GM18870 (cell line): ENCODE measurements around the gene SGCE.
A peak's percentile ranks its signal among the peaks of the same experiment; 100 is the strongest.

Experiments used
- ATAC-seq: cut with Tn5 transposase; IDR thresholded peaks from one replicate; pipeline ENCODE4 v1.9.1; 2021; ENCODE audit warnings: moderate library complexity; ENCODE audit not compliant: unreplicated experiment

The SGCE gene

DNA sequence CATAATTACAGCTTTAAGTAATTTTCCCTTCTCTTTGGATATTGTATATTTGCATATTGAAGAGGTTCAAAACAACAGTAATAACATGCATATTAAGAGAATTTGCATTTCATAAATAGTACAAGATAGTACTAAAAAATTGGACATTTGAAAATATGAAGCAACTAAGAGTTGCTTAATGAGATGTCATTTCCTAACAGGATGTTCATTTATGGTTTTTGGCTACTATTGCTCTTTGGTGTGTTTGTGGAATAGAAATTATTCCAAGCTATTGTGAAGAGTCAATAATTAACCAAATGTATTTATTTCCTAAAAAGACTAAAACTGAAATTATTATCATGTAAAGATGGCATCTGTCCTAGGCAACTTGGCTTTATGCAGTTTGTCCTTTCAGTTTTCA is 4.1 kb upstream of the SGCE start:
- ATAC-seq = no peak

DNA sequence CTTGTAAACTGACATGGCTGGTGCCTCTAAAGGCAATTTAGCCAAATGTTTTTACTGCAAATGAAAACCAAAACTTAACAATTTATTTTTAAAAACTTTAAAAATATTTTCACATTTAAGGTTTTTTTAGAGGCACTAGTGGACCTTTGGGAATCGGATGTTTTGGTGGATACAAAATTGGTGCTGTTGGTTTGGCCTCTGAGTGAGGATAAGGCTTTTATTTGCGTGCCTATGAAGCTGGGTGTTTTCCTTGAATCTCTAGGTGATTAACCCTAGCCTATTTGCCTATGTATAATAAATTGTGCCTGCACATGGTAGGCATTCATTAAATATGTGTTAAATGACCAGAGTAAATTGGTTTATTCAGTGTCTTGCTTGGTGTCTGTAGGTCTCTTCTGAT is 2.9 kb upstream of the SGCE start:
- ATAC-seq = peak; percentile 0

DNA sequence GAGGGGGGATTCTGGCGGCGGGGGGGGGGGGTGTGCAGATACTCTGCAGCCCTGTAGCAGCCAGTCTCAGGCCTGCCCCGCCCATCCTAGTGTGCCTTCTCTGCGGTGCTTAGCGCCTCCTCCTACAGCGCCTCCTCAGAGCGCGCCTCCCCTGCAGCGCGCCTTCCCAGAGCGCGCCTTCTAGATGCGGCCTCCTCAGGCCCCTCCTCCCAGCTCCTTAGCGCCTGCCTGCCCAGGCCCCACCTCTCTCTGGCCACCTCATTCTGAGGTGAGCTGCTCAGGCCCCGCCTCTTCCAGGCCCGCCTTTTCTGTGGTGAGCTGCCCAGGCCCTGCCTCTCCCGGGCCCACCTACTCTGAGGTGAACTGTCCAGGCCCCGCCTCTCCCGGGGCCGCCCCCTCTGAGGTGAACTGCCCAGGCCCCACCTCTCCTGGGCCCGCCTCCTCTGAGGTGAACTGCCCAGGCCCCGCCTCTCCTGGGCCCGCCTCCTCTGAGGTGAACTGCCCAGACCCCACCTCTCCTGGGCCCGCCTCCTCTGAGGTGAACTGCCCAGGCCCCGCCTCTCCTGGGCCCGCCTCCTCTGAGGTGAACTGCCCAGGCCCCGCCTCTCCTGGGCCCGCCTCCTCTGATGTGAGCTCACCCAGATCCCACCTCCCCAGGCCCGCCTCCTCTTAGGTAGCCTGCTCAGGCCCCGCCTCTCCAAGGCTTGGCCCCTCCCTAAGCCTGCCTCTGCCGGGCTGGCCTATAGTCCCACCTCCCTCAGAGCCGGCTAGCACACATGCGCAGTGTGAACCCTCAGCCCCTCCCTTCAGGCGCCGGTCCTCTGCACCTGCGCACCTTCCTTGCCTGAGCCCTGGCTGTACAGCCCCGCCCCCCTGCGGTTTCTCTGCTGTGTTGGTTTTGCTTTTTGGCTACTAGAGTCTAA is 2.1 kb upstream of the SGCE start:
- ATAC-seq = peak; percentile 78

DNA sequence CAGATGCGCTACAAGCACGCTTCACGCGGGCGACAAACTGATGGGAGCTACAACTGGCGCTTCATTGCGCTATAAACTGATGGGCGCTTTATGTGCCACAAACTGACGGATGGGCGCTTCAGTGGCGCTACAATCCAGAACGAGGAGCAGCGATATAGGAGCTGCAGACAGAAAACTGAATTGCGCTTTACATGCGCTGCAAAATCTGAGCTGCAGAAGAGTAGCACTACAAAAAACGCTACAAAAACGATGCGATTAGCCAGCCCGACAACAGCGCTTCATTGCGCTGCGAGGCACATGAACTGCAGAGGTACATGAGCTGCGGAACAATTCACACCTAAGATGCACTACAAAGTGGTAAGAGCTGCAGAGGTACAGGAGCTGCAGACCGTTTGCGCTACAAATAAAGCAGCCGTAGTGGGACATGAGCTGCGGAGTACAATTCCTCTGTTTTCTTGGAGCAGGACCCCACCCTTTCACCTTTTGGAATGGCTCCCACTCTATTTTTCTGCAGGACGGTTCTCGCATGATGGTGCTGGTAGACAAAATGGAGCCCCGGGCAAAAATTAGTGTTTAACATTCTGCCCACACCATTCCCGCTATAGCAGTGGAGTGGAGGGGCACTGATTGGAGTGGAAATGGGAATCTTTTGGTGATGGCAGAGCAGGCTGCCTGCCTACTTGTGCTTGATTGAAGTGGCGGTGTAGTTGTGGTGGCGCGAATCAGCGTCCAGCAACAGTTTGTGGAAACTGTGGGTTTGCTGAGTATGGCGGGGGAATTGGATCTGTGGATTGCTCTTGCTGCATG is 1.2 kb upstream of the SGCE start:
- ATAC-seq = no peak

DNA sequence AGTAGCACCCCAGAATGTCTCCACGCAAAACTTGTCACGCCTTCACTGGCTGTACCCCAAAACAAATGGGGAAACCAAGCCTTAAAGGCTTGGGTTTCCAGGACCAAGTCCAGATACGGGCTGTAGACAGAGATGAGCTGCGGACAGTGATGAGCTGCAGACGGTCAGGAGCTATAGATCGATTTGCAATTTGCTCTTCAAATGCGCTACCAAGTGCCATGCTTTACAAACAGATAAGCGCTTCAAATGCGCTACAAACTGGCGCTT is 658 bp upstream of the SGCE start:
- ATAC-seq = no peak

DNA sequence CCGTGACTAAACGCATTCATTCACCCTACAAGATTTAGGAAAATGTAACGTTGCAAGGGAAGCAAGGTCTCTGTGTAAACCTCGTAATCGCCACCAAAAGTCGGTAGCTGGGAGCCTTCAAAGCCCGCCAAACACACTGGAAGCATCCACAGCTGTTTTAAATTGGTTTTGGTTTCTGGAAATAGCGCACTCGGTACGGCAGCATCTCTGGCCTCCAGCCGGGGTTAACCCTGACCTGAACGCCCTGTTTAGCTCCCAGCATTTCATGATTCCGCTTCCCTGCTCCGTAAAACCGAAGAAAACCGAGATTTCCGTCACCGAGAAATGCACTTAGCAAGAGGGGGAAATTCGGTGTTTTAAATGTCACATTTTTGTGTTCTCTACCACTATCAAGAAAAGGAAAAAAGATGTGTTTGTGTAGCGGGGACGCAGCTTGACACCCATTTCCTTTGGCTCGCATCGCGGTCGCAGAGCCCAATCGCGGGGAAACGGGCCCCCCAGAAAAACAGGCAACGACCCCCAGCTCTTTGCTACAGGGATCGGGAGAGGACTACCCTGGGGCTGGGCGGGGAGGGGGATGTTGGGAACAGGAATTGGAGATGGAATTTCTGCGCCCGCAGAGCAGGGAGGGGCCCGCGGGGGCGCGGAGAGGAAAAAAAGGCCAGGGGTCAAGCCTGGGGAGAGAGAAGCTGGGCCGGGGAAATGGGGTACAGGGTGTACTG is 646 bp downstream of the SGCE start:
- no peak for ATAC-seq

DNA sequence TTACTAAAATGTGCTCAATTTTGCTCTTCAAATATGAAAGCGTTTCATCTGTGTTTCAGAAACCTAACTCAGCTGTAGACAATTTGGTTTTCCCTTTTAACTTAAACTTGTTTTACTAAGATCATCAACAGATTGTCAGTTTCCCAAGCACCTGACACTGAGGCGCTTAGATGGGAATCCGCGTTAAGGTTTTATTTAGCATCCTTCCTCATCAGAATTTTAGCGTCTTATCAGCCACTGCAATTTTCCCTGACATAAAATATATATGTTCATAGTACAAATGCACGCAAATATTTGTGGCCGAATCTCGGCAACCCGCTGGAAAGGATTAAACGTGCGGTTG is 1.2 kb downstream of the SGCE start:
- ATAC-seq = no peak

DNA sequence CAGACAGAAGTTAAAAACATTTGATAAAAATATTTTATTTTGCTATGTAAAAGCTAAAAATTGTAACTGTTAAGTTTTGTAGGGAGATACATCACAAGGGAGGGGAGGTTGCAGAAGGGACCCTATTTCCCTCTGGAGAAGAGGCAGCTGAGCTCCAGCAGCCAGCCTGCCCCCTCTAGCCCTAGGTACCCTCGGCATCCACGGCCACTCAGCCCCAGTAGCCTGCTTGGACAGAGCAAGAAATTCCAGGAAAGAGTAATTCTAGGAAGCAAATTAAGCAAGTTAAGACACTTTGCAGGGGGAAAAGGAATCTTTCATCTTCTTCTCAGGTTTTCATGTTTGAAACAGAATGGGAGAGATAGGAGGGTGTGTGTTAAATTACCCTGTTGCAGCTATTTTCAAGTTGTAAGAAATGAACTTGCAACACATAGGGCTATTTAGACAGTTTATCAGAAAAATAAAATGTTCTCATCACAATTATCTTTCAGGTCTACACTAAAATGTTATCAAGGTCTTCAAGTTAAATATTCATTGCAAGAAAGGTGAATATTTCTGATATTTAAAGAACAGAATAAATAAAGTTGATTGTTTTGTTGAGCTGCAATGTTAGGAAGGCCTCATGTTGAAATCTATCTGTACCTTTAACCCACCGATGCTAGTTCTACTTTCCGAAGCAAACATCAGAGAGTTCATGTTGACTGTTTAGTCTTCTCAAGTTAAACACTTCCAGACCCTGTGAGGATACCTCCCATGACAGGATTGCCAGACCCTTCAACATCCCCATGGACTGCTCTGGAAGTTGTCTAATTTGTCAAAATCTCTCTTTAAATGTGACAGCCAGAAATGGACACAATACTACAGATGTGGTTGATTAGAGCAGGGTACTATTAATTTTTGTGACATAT is 5.5 kb downstream of the SGCE start:
- no peak for ATAC-seq

DNA sequence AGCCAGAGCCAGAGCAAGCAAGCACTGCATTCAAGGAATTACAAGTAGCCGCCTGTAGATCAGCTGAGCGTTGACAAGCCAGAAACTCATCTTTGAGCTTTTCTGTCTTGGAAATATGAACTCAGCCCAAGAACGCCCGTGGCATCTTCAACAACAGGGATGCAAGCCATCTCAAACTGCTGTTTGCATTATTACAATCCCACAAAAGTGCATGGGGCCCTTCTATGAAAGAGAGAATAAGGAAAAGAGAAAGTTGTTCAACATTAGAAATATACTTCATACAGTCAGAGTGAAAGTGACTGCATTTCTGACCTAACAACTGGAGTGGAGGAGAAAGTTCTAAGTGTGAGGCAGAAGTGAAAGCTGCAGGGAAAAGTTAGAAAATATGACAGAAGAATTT is 6.5 kb downstream of the SGCE start:
- ATAC-seq = peak; percentile 85

DNA sequence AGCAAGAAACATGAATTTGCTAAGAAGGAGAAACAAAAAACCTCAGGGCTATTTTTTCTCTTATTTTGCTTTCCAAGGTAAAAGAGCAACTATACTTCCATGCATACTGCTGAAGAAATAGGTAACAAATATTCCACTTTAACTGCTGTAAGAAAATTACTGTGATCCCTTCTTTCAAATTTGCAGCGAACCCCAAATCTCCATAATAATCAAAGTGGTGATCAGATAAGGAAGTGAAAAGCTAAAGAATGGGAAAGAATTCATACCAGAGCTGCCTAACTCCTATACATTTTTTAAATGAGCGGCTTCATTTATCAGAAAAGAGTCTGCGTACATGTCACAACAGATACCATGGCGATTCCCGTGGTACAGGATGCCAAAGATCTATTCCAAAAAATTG is 7.2 kb downstream of the SGCE start:
- no peak for ATAC-seq

DNA sequence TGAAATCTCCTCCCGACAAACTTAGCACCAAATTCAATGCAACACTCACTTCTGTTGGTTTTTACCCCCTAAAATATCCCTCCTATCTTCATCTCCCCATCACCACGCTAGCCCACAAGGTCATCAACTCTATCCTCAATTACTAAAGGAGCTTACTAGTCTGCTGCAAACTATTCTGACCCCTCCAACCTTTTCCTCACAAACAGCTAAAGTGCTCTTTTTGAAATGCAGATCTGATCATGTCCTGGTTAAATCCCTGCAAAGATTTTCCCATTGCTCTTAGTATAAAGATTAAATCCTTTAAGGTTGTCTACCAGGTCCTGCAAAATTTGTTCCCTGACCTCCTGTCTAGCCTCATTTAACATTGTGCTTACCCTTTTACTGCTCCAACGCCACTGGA is 8.6 kb downstream of the SGCE start:
- no peak for ATAC-seq

DNA sequence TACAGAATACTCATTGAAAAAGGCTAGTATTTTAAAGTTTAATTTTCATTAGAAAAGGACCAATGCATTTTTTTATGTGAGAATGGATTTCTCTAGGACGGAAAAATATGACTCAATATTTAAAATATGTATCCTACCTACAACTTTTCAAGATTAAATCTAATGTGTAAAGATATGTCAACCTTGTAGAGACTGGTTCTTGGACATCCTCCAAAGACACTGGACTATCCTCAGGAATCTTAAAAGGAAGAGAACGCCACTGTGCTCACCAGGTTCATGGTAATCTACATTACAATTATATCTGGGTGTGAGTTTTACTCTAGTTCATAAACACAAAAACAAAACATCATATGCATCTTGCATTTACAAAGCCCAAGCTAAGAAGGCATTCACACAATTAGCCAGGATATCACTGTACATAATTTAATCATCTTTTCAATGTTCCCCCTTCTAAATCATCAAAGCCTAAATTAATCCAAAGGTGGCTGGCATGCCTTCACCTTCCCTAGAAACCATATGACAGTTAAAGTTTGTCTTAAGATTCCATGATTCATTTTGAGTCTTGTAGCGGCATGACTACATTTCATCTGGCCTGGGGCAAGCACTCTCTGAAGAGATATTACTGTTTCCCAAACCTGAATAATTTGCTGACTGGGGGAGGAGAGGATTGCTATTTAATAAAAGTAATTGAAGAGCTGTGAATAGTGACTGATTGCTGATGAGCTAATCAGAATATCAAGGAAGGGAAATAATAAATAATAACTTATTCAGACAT is 12.0 kb downstream of the SGCE start:
- no peak for ATAC-seq

DNA sequence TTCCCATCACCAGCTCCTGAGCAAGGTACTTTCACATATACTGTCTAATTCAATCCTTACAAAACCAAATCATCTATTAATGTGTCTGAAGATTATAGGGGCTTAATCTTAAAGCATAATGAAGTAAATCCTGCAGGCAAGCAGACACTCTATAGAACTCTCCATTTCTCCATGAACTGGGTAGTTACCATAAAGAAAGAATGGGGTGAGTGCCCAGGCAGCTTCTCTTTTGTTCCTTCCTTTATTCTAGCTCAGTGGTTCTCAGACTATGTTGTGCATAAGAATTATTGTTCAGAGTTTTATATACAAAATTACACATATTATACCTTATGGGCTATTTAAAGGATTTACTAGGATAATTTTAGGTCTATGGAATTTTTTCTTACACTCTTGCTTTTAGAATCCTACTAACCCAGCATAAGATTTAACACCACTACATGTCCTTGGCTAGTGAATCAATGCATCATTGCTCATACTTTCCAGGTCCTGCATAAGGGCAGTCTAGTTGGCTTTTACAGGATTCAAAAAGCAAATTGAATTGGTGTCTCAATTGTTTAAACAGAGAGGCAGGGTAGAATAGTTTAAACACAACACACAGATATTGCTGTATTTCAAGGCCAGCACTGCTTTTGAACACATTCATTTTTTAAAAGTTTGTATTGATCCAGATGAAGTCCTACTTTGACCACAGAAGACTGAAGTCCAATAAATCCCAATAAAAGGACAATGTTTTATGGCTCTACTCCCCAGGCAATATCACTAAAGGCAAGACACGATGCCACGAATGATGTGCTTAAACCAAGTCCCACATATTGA is 12.9 kb downstream of the SGCE start:
- ATAC-seq = no peak

DNA sequence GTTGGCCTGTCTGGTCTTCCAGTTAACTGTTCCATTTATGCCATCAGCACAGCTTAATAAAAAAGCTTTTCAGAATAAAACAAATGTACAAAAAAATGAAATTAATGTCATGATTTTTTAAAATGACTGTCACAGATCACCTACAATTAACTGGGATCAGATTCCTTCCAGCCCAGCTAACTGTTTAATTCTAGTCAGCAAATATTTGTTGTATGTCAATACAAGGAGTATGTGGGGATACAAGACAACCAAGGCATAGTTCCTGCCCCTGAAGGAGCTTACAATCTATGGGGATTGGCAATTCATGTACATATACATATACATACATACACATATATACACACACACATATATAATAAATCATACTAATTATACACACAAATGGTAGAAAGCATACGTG is 16.5 kb downstream of the SGCE start:
- ATAC-seq = no peak

DNA sequence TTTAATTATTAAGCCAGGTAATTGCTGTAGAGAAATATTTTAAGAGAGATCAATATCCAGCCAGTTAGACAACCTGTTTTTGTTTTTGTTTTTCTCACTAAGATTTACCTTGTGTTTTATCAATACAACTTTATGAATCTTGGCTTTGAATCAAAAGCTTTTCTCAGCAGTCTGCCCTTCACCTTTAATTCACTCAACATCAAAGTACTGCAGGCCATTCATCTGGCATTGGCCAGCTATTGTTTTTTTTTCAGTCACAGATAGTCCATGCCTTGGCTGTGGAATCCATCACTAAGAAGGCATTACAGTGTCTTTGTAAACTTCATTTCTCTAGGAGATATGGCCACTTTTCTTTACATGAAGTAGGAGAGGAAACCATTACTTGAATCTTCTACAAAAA is 20.2 kb downstream of the SGCE start:
- no peak for ATAC-seq

DNA sequence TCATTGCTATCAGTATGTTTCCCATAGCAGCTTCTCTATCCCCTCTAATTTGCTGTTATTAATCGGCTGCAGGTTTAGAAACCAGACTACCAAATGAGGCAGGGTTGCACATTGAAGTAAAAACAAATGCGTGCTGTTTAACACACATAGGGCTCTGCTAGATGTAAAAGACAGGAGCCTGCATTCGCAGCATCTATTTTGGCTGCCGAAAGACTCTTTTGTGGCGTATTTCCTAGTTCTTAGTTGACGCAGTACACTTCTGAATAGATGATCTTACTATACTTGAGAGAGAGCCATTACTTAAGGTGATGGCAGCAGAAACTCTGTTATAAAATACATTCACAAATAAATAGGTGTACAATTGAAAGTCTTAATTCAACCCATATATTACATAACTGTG is 21.4 kb downstream of the SGCE start:
- no peak for ATAC-seq

DNA sequence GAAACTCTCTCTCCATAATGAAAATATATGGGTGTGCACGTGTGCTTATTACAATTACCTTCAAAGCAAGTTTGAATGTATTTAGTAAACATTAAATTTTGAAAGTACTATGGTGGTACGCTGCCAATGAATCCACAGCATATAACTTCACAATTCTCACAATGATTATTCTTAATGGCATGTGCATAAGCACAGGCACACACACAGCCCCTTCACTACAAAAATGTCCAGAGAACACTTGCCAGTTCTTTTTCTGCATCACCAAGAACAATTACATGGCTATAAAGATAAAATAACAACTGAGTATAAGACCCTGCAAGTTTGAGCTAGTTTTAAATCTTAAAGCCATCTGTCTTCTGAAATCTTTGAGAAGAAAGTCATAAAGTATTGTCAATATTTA is 22.2 kb downstream of the SGCE start:
- ATAC-seq = no peak

DNA sequence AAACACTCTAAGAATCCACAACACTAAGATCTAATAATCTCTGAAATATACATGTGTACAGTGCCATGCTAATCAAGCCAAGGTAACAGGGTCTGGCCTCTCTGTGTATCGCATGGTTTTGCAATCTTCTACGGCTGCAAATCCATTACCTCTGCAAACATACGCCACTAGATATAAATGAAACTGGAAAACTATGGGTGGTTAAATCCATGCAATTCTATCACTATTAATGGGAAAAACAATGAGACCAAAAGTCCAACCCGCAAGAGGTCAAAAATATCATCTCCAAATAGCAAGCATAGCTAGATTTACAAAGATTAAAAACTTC is 23.0 kb downstream of the SGCE start:
- ATAC-seq = no peak

DNA sequence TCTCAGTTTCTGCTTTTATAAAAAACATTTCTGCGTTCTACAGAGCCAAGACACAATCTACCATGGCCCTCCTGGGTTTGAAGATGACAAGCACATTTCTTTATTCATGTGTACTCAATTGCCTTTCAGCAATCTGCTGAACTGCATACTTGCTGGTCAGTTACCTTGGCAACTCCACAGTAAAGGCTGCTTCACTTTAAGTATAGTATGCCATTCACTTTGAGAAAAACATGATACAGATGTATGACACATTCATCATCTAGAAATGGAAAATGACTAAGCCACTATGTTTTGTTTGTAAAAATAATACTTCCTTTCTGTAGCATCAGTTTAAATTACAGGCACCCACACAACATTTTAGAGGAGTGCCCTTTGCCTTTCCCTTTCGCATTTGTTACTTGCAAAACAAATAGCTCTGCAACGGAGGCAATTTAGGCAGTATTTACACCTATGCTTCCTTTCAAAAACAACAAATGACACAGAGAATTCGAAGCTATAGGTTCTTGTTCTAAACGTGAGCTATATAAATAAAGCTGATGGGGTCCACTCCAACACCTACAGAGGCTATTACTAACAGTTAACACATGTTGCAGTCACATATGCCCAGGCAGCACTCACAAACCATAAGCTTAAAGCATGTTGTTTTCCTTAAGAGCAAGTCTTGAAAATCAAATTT is 23.5 kb downstream of the SGCE start:
- ATAC-seq = peak; percentile 76
